ENCODE data around the gene PEA15. TPM values are rescaled to one million over a fixed set of nuclear protein-coding genes. Genes with fewer than 3 reads are reported as not detected.

The PEA15 gene
- total and polyA plus RNA-seq, 2 donors (not counting 1 experiment from before 2014, with no cell fraction given) = 108 to 871 TPM

DNA sequence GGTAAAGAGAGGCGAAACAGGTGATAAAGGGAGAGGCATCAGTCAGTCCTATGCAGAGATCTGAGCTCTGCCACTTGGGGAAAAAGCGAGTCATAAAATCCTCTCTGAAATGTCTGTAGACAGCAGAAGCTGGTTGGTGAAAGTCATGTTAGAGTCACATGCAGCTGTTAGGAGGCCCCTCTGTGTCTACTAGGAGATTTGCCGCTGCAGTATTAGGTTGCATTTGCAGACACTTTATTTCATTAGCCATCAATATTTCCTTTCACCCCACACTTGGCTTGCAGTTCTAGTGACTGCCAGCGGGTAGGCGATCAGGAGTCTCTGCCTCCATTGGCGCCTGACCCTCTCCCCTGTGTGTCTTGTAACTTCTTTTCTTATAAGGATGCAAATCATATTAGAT lies 37.6 kb upstream of the PEA15 start:
- Histone ChIP-seq H3K4me2 (ENCODE audit: extremely low read depth, insufficient read depth, low read length) (no peak overlapping the region), H2AFZ (ENCODE audit: low read length) (no peak overlapping the region), H3K4me3 (replicated peaks in 1 of 4; ENCODE audit: control extremely low read depth in 1 of 4, insufficient read depth in 1 of 4, low read depth in 3 of 4, low read length in 4 of 4) (no peak overlapping the region), H3K27ac (ENCODE audit: insufficient read depth, low read length) (no peak overlapping the region), H3K27me3 (ENCODE audit: control insufficient read depth, insufficient read depth, low read length) (no peaks in the 10 kb centered on the region), H3K79me2 (ENCODE audit: control insufficient read depth, insufficient read depth, low read length) (no peaks in the 10 kb centered on the region), H3K36me3 (ENCODE audit: control insufficient read depth, insufficient read depth, low read length) (no peaks in the 10 kb centered on the region), H3K9ac (ENCODE audit: insufficient read depth, low read length) (no peak overlapping the region), H3K9me3 (ENCODE audit: control insufficient read depth, insufficient read depth, low read depth, low read length) (no peaks in the 10 kb centered on the region), H3K4me1 (ENCODE audit: control insufficient read depth, extremely low read depth, insufficient read depth, low read length) (no peaks in the 10 kb centered on the region), H4K20me1 (ENCODE audit: control insufficient read depth, extremely low read depth, insufficient read depth, low read length) (no peaks in the 10 kb centered on the region)
- DNase-seq (ENCODE audit: low read depth in 2 of 2) = peak in 1 of 2 donors; percentile 11
- TF ChIP-seq EZH2 (IDR thresholded peaks at IDR 0.05; ENCODE audit: low read length, missing control alignments) = no peak
- TF ChIP-seq, protein P1, sequence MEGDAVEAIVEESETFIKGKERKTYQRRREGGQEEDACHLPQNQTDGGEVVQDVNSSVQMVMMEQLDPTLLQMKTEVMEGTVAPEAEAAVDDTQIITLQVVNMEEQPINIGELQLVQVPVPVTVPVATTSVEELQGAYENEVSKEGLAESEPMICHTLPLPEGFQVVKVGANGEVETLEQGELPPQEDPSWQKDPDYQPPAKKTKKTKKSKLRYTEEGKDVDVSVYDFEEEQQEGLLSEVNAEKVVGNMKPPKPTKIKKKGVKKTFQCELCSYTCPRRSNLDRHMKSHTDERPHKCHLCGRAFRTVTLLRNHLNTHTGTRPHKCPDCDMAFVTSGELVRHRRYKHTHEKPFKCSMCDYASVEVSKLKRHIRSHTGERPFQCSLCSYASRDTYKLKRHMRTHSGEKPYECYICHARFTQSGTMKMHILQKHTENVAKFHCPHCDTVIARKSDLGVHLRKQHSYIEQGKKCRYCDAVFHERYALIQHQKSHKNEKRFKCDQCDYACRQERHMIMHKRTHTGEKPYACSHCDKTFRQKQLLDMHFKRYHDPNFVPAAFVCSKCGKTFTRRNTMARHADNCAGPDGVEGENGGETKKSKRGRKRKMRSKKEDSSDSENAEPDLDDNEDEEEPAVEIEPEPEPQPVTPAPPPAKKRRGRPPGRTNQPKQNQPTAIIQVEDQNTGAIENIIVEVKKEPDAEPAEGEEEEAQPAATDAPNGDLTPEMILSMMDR (conservative IDR thresholded peaks at IDR 0.05 in 1 of 2, IDR thresholded peaks at IDR 0.05 in 1 of 2; ENCODE audit: low read depth in 1 of 2, low read length in 2 of 2) = no peak

DNA sequence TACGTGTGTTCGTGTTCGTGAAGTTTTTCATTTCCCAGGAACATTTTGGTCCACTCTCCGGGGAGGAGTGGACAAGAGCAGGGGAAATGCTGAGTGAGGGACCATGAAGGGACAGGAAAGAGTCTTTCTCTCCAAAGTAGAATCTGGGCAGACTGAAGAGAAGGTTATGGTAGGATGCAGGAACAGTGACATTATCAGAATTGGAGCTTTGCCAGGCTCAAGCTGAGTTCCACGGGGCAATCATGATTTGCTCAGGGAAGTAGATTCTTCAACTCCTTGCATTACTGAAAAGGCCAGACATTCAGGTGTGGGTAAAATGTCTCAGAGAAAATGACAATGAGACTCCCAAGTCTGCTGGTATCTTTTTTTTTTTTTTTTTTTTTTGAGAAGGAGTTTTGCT lies 37.2 kb upstream of the PEA15 start:
- Histone ChIP-seq H3K4me1 (ENCODE audit: control insufficient read depth, extremely low read depth, insufficient read depth, low read length) (no peaks in the 10 kb centered on the region), H3K27me3 (ENCODE audit: control insufficient read depth, insufficient read depth, low read length) (no peaks in the 10 kb centered on the region), H4K20me1 (ENCODE audit: control insufficient read depth, extremely low read depth, insufficient read depth, low read length) (no peaks in the 10 kb centered on the region), H3K27ac (ENCODE audit: insufficient read depth, low read length) (no peak overlapping the region), H3K9ac (ENCODE audit: insufficient read depth, low read length) (no peak overlapping the region), H3K4me2 (ENCODE audit: extremely low read depth, insufficient read depth, low read length) (no peak overlapping the region), H3K79me2 (ENCODE audit: control insufficient read depth, insufficient read depth, low read length) (no peaks in the 10 kb centered on the region), H3K9me3 (ENCODE audit: control insufficient read depth, insufficient read depth, low read depth, low read length) (no peaks in the 10 kb centered on the region), H3K4me3 (replicated peaks in 1 of 4; ENCODE audit: control extremely low read depth in 1 of 4, insufficient read depth in 1 of 4, low read depth in 3 of 4, low read length in 4 of 4) (no peak overlapping the region), H2AFZ (ENCODE audit: low read length) (no peak overlapping the region), H3K36me3 (ENCODE audit: control insufficient read depth, insufficient read depth, low read length) (no peaks in the 10 kb centered on the region)
- no peak for TF ChIP-seq EZH2 (IDR thresholded peaks at IDR 0.05; ENCODE audit: low read length, missing control alignments)
- no peak for DNase-seq (ENCODE audit: low read depth in 2 of 2)

DNA sequence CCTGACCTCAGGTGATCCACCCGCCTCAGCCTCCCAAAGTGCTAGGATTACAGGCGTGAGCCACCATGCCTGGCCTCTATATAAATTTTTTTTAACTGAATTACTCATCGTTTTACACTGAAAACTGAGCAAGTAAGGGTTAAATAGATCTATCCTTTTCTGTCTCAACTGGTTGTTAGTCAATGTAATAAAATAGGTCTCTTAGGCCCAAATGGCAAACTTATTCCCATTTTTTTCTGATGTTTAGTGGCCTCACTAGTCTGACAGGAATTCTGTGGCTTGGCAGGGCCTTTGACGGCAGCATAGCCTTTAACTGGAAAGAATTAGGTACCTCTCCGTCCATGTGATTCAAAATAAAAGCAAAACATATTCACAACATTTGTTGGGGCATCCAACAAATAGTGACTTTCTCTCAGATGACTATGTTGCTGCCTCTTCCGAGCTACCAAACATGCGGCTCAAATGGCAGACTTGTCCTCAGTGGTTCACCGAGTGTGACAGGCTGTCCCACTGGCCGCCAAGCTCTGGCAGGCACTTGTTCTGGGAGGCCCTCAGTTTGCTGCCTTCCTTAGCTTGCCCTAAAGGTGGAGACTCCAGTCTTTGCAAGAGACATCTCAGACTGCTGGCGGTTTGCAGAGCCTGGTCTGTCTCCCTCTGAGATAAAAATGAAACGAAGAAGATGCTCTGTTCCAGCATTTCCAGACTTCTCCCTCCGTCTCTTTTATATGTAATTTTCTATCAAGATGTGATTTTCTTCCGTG lies 36.4 kb upstream of the PEA15 start:
- H3K9me3 ChIP-seq (ENCODE audit: control insufficient read depth, insufficient read depth, low read depth, low read length) = no peaks in the 10 kb centered on the region
- H3K27me3 ChIP-seq (ENCODE audit: control insufficient read depth, insufficient read depth, low read length) = no peaks in the 10 kb centered on the region
- H3K36me3 ChIP-seq (ENCODE audit: control insufficient read depth, insufficient read depth, low read length) = no peaks in the 10 kb centered on the region
- TF ChIP-seq, protein P1 (conservative IDR thresholded peaks at IDR 0.05 in 1 of 2, IDR thresholded peaks at IDR 0.05 in 1 of 2; ENCODE audit: low read depth in 1 of 2, low read length in 2 of 2) = no peak
- no peak for TF ChIP-seq EZH2 (IDR thresholded peaks at IDR 0.05; ENCODE audit: low read length, missing control alignments)
- no peak overlapping the region for H3K4me2 ChIP-seq (ENCODE audit: extremely low read depth, insufficient read depth, low read length)
- no peak overlapping the region for H3K27ac ChIP-seq (ENCODE audit: insufficient read depth, low read length)
- H3K4me3 ChIP-seq (replicated peaks in 1 of 4; ENCODE audit: control extremely low read depth in 1 of 4, insufficient read depth in 1 of 4, low read depth in 3 of 4, low read length in 4 of 4) = no peak overlapping the region
- no peaks in the 10 kb centered on the region for H3K79me2 ChIP-seq (ENCODE audit: control insufficient read depth, insufficient read depth, low read length)
- H2AFZ ChIP-seq (ENCODE audit: low read length) = no peak overlapping the region
- no peaks in the 10 kb centered on the region for H3K4me1 ChIP-seq (ENCODE audit: control insufficient read depth, extremely low read depth, insufficient read depth, low read length)
- DNase-seq (ENCODE audit: low read depth in 2 of 2) = peak in 1 of 2 donors; percentile 37
- H3K9ac ChIP-seq (ENCODE audit: insufficient read depth, low read length) = no peak overlapping the region
- H4K20me1 ChIP-seq (ENCODE audit: control insufficient read depth, extremely low read depth, insufficient read depth, low read length) = no peaks in the 10 kb centered on the region
